GM21825 (cell line): Measurements from ENCODE around the gene SNCA.

Experiments used
- ATAC-seq: cut with Tn5 transposase; IDR thresholded peaks from one replicate; pipeline ENCODE4 v1.9.1; 2021; ENCODE audit warnings: mild to moderate bottlenecking, moderate library complexity; ENCODE audit not compliant: unreplicated experiment

SNCA gene

DNA sequence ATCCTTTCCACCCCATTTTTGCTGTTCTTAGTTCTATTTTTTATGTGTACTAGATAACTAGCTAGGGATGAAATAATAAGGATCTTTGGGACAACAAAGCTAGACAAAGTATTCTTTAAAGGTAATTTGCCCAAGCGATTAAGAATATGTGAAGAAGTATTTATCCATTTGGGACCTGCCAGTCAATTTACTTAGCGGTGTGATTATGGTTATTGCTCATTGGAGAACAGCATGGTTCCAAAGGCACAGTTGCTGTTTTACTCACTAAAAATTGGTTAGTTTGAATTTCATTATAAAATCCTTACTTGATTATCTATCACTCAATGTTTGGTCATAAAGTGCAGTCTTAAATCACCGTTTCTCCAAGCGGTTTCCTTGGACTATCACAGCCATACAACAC is 124.1 kb downstream of the SNCA start:
- no peak for ATAC-seq

DNA sequence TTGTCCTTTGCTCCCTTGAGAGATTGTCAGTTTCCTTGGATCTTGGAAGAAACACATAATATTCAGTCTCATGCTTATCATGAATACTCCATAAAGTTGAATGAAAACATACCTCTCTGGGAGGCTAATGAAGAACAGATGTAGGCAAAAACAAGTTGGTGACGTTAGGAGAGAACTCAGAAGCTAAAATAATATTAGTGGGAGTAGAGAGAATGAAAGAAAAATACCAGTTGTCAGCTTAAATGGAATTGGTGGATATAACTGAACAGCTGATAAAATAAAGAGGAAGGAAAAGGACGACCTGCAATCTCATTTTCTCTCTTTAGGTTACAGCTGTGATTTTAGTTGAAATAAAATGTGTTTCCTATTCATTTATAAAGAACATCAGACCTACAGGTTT is 124.8 kb downstream of the SNCA start:
- ATAC-seq: no peak

DNA sequence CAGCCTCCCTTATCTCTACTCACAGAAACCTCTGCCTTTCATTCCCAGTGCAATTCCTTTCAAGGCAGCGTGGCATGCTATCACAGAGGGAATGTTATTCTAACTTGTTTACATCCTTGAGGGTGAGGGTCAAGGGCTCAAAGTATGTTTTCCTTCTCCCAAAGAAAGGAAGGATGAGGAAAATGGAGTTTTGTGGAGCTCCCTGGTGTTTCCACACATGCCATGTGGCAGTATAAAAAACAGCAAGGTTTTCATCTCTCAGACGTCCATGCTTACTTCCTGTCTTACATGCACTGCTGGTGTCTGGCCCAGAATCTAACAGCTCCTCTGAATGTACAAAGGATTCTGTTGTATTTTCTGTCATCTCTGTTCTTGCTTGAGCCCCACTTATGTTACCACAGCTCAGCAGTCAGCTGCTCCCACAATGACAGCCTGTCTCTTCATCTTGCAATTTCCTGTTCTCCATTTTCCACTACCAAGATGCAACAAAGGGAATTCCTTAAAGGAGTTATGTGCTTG is 128.0 kb downstream of the SNCA start:
- ATAC-seq: no peak

DNA sequence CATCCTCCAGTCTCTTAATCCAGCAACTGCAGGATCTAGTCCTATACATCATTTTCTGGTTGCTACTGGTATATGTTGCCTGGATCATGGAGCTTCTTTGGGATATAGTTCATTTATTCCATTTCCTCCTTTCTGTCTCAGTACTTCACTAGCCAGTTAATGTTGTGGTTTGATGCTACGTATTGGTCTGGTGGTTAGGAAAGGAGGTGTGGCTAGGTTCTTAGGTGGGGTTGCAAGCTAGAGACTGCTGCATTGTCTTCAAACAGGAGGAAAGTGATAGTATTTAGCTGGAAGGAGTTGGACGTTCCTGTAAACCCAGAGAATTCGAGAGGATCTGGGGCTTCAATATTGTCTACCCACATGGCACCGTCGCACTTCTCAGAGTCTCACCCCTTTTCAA is 129.5 kb downstream of the SNCA start:
- ATAC-seq: no peak

DNA sequence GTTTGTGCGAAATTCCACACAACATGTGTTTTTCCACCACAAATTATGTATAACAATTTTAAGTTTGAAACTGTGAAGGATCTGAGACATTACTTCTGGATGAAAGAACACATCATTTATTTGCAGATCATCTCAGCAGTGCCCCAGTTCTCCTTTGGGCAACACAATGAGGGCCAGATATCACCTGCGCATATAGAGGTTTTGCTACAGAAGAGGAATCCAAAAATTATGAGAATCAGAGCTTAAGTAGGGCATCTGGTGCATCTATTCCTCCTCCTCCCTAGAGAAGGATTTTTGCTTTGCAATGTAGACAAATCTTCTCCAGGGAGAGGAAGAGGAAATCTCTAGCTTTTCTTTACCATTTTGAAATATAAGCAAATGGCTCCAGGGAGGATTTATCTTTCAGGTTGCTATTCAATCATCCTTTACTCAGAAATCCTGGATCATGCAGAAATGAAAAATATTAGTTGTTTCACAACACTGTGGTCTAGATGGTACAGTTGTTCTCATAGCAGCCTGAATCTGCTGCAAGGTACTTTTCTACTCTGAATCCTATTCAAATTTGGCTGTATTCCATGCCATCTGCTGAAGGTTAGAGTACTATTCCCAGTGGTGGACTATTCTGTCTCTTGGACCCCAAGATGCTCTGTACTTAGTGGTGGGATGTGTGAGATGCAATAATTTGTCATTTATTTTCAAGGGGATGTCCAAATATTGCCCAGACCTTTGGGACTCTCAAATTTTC is 132.1 kb downstream of the SNCA start:
- no peak for ATAC-seq

DNA sequence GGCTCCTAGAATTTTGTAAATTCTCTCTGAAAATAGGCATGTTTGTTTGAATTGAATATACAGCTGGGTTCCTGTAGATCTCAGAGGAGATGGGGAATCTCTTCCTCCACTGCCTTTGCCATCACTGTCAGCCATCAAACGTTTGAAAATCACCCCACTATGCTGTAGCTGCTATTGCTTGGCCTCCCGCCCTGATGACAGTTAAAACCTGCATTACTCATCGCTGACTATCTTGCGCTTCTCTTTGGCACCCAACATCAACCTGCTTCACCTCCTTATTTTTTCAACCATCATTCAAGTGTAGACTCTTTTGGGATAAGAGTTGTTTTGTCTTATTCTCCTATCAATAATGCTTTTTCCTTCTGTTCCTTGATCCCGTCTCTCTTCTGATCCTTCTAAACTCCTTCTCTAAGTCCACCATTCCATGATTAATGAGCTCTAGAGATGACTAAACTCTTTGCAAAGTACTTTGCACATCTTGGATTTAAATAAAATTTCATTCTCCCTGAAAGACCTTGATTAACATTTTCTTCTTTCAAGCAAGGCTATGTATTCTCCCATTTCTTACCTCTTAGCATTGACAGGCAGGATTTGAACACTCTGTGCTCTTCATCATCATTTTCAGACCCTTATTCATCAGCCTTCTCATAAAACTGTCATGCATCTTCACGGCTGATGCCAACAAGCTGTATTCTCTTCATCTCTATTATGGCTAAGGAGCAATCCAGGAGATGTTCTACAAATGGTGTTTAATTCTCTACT is 133.0 kb downstream of the SNCA start:
- ATAC-seq: no peak

DNA sequence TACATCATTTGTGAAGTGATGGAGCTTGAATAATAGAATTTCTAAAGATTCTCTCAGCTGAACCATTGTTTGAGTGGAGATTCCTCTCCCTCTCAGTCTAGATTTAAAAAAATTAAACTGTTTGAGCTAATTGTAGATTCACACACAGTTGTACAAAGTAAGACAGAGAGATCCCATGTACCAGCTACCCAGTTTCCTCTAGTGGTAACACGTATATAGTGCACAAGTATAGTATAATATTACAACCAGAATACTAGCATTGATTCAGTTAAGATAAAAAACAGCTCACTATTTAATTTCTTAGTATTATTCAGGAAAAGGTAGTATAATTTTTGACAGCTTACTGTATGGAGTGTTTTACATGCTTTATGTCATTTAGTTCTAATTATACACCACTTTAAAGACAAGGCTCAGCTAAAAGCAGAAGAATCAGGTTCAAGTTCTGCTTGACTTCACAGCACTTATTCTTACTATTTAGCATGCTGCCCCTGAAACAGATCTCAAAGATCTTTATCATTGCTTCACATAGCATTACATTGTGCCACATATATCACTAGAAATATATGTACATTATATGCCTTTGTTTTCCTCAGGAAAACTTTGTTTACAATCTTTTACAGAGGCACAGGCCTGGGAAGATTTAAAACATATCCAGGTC is 136.1 kb downstream of the SNCA start:
- no peak for ATAC-seq

DNA sequence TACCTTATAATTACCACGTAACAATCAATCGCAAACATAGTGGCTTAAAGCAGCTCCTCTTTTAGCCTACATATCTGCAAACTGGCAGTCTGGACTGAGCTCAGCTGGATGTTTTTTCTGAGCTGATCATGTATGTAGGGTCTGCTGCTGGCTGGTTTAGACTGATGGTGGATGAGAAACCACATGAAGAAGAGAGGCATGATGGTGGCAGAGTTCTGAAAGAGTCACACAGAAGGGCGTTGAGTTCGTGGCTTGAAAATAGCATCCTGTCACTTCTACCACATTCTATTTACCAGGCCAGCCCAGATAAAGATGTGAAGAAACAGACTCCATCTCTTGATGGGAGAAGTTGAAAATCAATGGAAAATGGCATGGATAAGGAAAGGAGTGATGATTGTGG is 151.3 kb downstream of the SNCA start:
- no peak for ATAC-seq

DNA sequence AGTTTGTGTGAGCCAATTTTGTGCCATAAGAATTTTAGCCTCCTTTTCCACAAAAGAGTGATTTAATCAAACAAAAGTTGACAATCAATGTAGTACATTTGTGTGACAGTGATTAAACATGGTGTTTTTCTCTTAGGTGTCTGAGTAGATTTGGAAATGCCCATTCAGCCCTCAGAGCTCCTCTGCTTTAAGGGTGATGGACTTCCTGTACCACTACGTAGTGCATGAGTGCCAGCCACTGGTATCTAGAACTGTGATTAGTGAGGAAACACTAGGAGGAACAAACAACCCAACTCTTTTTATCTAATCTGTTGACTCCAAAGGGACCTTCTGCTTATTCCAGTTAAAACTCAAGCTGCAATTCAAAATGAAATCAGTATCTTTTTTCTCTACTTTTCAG is 151.7 kb downstream of the SNCA start:
- ATAC-seq: no peak

DNA sequence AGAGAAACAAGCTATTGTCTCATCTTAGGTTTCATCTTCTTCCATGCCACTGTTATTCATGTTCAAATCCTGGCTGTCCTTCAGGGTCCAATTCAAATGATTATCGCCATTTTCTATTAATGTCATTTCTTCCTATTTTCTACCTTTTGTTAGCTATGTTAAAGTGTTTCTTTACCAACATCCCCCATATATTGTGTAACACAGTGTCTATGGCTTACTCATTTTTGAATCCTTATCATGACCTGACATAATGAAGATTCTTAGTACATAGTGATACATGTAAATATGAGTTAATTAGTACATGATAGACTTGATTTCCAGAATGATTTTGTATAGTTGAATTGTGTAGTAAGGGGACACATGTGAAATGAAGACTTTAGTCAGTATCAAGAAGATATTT is 152.4 kb downstream of the SNCA start:
- no peak for ATAC-seq

DNA sequence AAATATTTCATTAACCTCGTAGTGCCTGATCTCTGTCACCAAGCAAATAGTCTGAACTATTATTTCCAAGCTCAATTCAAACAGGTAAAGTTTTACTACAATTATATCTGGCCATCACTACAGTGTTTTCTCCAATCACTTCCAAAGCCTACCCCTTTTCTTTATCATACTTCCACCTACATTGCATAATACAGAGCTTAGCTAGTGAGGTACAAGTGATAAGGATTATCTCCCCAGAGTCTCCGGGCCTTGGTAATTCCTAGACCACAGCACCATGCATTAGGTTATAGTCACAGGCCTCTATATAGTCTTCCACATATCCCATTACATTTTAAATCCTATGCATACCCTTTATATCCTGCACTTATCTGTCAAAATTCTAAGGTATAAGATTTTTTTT is 154.2 kb downstream of the SNCA start:
- ATAC-seq: no peak

DNA sequence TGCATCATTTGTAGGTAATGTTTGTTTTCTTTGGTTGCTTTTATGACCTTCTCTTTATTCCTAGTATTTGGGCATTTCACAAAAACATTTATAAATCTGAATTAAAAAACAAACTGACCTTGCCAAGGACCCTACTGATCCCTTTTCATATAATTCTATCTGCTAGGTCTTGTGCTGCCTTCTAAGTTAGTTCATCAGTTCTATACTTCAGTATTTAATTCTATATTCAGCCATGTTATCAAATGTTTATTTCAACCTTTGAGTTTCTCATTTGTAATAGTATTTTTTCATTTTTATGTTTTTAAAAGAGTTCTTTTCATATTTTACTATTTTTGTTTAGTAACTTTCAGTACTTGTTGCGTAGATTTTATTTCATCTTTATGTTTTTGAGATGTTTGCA is 155.3 kb downstream of the SNCA start:
- ATAC-seq: no peak

DNA sequence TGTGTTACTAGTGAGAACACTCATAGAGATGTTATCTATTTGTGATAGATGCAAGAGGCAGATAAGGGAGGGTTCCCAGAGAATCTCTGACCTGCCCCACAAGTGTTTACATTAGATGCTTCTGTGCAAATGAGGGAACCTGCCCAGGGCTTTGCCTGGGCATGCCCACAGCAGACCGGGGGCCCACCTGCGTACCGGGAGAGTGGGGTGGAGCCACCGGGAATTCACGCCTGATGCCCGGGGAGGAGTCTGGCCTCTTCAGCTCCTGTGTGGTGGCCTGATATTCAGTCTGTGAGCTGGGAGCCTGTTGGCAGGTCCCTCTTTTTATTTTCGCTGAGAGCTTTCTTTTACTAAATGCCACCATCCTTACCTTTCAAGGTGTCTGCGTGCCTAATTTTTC is 155.7 kb downstream of the SNCA start:
- no peak for ATAC-seq

DNA sequence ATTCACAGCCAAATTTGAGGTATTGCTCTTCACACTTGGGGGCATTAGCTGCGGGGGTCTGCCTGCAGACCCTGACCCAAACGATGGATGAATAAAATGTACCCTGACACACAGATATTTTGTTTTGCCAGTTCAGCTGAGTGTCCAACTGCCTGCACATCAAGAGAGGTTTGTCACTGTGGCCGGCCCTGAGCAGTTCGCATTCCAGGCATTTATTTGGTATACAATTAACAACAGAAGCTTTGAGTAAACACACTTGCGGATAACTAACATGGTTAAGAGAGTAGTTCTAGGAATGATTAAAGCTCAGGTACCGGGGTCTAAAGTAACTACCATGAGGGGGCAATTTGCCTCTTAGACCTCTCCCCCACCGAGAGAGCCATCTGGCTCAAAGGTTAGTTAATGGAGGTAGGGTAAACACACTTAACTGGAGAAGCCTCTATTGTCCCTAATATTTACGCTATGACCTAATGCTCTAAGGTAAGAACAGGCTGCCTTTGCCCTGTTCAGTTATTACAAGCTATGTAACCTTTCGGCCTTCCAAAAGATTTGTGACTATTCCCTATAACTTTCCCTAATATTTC is 162.0 kb downstream of the SNCA start:
- ATAC-seq: no peak
